SJSA1 (cell line): Measurements from ENCODE around the gene CFAP77. TPM values are rescaled to one million over a fixed set of nuclear protein-coding genes. Genes with fewer than 3 reads are reported as not detected.

Source experiments
- total RNA-seq: library from RNA; depleted of rRNA; stranded (reverse); fragments of >200 nt; shearing (Covaris generic); gene quantifications from 2 replicates; pipeline ENCODE4 v1.2.3, GENCODE V29; 2014; rRNA removed

Gene CFAP77
- total RNA-seq, 1 experiment from 2014 or later = 0.42 TPM

Other genes starting within 250 kb of the CFAP77 start
- not detected in 2 replicates for gene NTNG2, start 248.2 kb upstream of the CFAP77 start, total RNA-seq
- gene SETX, start 55.2 kb upstream of the CFAP77 start, total RNA-seq = 26.1 and 34.6 TPM in 2 replicates
- gene TTF1, start 3.4 kb upstream of the CFAP77 start, total RNA-seq = 9.9 and 11.3 TPM in 2 replicates
- gene BARHL1, start 172.4 kb downstream of the CFAP77 start, total RNA-seq = not detected in 2 replicates